GM18511 (cell line): ENCODE measurements around the gene MYBBP1A.

Experiments
- ATAC-seq: cut with Tn5 transposase; IDR thresholded peaks from one replicate; pipeline ENCODE4 v1.9.1; 2021; ENCODE audit warnings: mild to moderate bottlenecking, moderate library complexity; ENCODE audit not compliant: unreplicated experiment

MYBBP1A gene

GRCh38 chr17:4551796-4552525, 3.2 kb downstream of the MYBBP1A start:
- ATAC-seq: no peak

- ATAC-seq: no peak
Measured at GRCh38 chr17:4551141-4551540, 4.0 kb downstream of the MYBBP1A start.

GRCh38 chr17:4550534-4551039, 4.6 kb downstream of the MYBBP1A start:
- no peak for ATAC-seq

GRCh38 chr17:4549781-4550533, 5.2 kb downstream of the MYBBP1A start:
- no peak for ATAC-seq

- ATAC-seq: no peak
Measured at GRCh38 chr17:4548721-4549531, 6.3 kb downstream of the MYBBP1A start.

- no peak for ATAC-seq
Measured at GRCh38 chr17:4548061-4548461, 7.1 kb downstream of the MYBBP1A start.

- ATAC-seq: no peak
Measured at GRCh38 chr17:4547118-4547906, 7.9 kb downstream of the MYBBP1A start.

- ATAC-seq: no peak
Measured at GRCh38 chr17:4545217-4545951, 9.8 kb downstream of the MYBBP1A start.

GRCh38 chr17:4544951-4545216, 10.3 kb downstream of the MYBBP1A start:
- no peak for ATAC-seq

GRCh38 chr17:4544135-4544950, 10.8 kb downstream of the MYBBP1A start:
- no peak for ATAC-seq

GRCh38 chr17:4543557-4544026, 11.6 kb downstream of the MYBBP1A start:
- ATAC-seq: no peak

GRCh38 chr17:4542726-4543191, 12.4 kb downstream of the MYBBP1A start:
- no peak for ATAC-seq

- no peak for ATAC-seq
Measured at GRCh38 chr17:4542003-4542725, 13.0 kb downstream of the MYBBP1A start.

- no peak for ATAC-seq
Measured at GRCh38 chr17:4541328-4542002, 13.7 kb downstream of the MYBBP1A start.

GRCh38 chr17:4540687-4541327, 14.4 kb downstream of the MYBBP1A start:
- no peak for ATAC-seq

- no peak for ATAC-seq
Measured at GRCh38 chr17:4540224-4540651, 14.9 kb downstream of the MYBBP1A start.

- ATAC-seq: no peak
Measured at GRCh38 chr17:4539576-4540223, 15.5 kb downstream of the MYBBP1A start.
